Uterus (tissue), 2 donors: ENCODE results near the gene CNNM2.

Experiments used
- POLR2A ChIP-seq, 2 donors: fragments of 450-650 bp; IDR thresholded peaks; one replicate each; pipeline ENCODE4 v1.6.1; 2016; ENCODE audit warnings: antibody characterized with exemption in 2 of 2, mild to moderate bottlenecking in 1 of 2, moderate library complexity in 1 of 2
- TF ChIP-seq, protein P1 (sequence below), 4 experiments: fragments of 200-600 bp in 2 of 4; fragments of 450-650 bp in 2 of 4; sonication (generic) in 2 of 4; IDR thresholded peaks; one replicate each; pipeline ENCODE4 v1.5.1; 2016 to 2019; ENCODE audit warnings: antibody characterized with exemption in 4 of 4, mild to moderate bottlenecking in 2 of 4, moderate library complexity in 1 of 4

DNA sequence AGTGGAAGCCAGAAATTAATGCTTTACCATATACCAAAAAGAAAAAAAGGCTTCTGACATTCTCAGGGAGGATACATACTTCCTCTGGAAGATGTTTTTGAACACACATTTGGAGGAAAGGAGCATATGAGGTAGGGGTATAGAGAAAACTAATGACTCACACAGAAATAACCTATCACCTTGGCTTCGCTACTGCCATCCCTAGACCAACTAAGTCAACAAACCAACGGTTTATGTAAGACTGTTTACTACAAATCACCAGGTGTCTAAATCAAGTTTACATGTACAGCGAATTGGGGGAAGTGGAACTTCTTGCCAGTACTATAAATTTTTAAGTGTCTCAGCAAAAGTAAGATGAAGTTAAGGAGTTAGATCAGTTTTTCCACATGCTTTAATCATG, 178.0 kb downstream of the CNNM2 start:
- TF ChIP-seq, protein P1, sequence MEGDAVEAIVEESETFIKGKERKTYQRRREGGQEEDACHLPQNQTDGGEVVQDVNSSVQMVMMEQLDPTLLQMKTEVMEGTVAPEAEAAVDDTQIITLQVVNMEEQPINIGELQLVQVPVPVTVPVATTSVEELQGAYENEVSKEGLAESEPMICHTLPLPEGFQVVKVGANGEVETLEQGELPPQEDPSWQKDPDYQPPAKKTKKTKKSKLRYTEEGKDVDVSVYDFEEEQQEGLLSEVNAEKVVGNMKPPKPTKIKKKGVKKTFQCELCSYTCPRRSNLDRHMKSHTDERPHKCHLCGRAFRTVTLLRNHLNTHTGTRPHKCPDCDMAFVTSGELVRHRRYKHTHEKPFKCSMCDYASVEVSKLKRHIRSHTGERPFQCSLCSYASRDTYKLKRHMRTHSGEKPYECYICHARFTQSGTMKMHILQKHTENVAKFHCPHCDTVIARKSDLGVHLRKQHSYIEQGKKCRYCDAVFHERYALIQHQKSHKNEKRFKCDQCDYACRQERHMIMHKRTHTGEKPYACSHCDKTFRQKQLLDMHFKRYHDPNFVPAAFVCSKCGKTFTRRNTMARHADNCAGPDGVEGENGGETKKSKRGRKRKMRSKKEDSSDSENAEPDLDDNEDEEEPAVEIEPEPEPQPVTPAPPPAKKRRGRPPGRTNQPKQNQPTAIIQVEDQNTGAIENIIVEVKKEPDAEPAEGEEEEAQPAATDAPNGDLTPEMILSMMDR (IDR thresholded peaks at IDR 0.05) = no peak
- no peak for TF ChIP-seq POLR2A (IDR thresholded peaks at IDR 0.05)
